ENCODE measurements around the gene KIAA0513. TPM values are rescaled to one million over a fixed set of nuclear protein-coding genes. Genes with fewer than 3 reads are reported as not detected.

KIAA0513 gene
- total and polyA plus RNA-seq, 2 donors (not counting 1 experiment from before 2014, with no cell fraction given), result 1.1 to 2.1 TPM

GRCh38 chr16:85026703-85027102 lies 892 bp upstream of the KIAA0513 start:
- peaks cover 12% of the 10 kb centered on the region for H3K27me3 Mint-ChIP-seq
- Histone ChIP-seq H3K27ac (ENCODE audit: low read length in 2 of 2) (no peak overlapping the region), H3K36me3 (replicated peaks in 1 of 2; ENCODE audit: control extremely low read depth in 1 of 2, control insufficient read depth in 1 of 2, extremely low read depth in 1 of 2, insufficient read depth in 2 of 2, low read length in 1 of 2) (no peaks in the 10 kb centered on the region), H3K9me3 (ENCODE audit: control extremely low read depth in 1 of 3, control insufficient read depth in 2 of 3, insufficient read depth in 1 of 3, low read length in 2 of 3) (no peaks in the 10 kb centered on the region), H3K79me2 (ENCODE audit: control insufficient read depth, insufficient read depth, low read length) (no peaks in the 10 kb centered on the region), H3K9ac (ENCODE audit: low read length) (peak overlapping the region; percentile 80), H3K27me3 (replicated peaks in 1 of 4; ENCODE audit: control extremely low read depth in 1 of 4, control insufficient read depth in 3 of 4, insufficient read depth in 4 of 4, low read length in 3 of 4) (peaks cover 0 to 6% (median 2%) of the 10 kb centered on the region in 4 experiments), H4K20me1 (ENCODE audit: control insufficient read depth, insufficient read depth, low read length, poor library complexity, severe bottlenecking) (no peaks in the 10 kb centered on the region), H3K4me2 (replicated peaks; ENCODE audit: low read depth, low read length, poor library complexity, severe bottlenecking) (peak overlapping the region; percentile 93), H3K4me3 (ENCODE audit: control extremely low read depth in 1 of 5, extremely low read depth in 1 of 5, insufficient read depth in 1 of 5, low read depth in 2 of 5, low read length in 4 of 5) (peak overlapping the region in 4 of 5 experiments; percentile 57 to 84 (median 74)), H2AFZ (ENCODE audit: insufficient read depth, low read depth, low read length, poor library complexity, severe bottlenecking) (peak overlapping the region; percentile 11), H3K4me1 (ENCODE audit: control insufficient read depth in 2 of 2, insufficient read depth in 2 of 2, low read length in 2 of 2) (peaks cover 28 to 33% of the 10 kb centered on the region in 2 donors)
- ATAC-seq (ENCODE audit: low read depth), result no peak
- DNase-seq, result peak; percentile 15
- POLR2A ChIA-PET, result interaction anchor here (0.8 to 1.2 kb wide), 2 partner anchors 15 to 16 kb away, joined by 3 to 4 read pairs; partner anchors contain the start of gene ZDHHC7
- H3K4me3 Mint-ChIP-seq, result peak overlapping the region; percentile 77
- peak overlapping the region; percentile 59 for H3K27ac Mint-ChIP-seq
- intact Hi-C loops (cut with micrococcal nuclease), result loop anchor here (1.0 to 5.0 kb wide), 4 partner anchors 15 to 1219 kb away; partner anchors contain the start of genes HSBP1 and ZDHHC7
- H3K9me3 Mint-ChIP-seq (ENCODE audit: insufficient read depth), result no peaks in the 10 kb centered on the region
- TF ChIP-seq CTCF (IDR thresholded peaks at IDR 0.05) (no peak), EZH2 (IDR thresholded peaks at IDR 0.05; ENCODE audit: borderline replicate concordance, insufficient read depth, low read depth, low read length, poor library complexity, severe bottlenecking) (no peak)
- CTCF ChIA-PET, result interaction anchor here (1.0 to 3.4 kb wide), 5 partner anchors 11 to 60 kb away, joined by 3 to 22 read pairs (median 3); partner anchors contain the start of gene ZDHHC7
- no CpG with 5 or more reads among the region's 4 CpGs for WGBS (ENCODE audit: insufficient coverage)
- peaks cover 42% of the 10 kb centered on the region for H3K4me1 Mint-ChIP-seq
